Measurements from ENCODE around the gene SMYD3. TPM values are rescaled to one million over a fixed set of nuclear protein-coding genes. Genes with fewer than 3 reads are reported as not detected.
"Not testable (repeated sequence)": the region's sequence is repeated elsewhere in the genome, so short reads cannot be mapped to it uniquely, and the experiment has no call there.

SMYD3 gene
- total RNA-seq, 1 donor from 2014 or later: 35.4 TPM

DNA sequence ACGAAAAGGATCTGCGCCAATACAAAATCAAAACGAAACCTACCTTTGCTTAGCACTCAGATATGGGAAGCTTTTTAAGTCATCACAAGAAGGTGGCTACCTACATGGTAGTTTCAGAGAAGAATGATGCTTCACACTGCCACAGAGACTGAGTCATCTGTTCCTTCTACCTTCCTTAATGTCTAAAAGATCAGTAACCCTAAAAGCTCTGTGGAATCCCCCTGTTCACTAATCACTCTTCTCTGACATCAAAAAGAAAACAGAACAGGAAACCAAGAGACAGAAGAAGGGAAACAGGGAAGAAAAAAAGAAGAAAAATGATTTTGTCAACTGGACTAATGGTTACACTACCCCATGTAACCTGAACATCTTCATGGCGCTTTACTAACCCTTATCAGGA lies 177.2 kb downstream of the SMYD3 start:
- peaks cover 4% of the 10 kb centered on the region for H3K9me3 Mint-ChIP-seq (ENCODE audit: unreplicated experiment)
- TF ChIP-seq, protein P1, sequence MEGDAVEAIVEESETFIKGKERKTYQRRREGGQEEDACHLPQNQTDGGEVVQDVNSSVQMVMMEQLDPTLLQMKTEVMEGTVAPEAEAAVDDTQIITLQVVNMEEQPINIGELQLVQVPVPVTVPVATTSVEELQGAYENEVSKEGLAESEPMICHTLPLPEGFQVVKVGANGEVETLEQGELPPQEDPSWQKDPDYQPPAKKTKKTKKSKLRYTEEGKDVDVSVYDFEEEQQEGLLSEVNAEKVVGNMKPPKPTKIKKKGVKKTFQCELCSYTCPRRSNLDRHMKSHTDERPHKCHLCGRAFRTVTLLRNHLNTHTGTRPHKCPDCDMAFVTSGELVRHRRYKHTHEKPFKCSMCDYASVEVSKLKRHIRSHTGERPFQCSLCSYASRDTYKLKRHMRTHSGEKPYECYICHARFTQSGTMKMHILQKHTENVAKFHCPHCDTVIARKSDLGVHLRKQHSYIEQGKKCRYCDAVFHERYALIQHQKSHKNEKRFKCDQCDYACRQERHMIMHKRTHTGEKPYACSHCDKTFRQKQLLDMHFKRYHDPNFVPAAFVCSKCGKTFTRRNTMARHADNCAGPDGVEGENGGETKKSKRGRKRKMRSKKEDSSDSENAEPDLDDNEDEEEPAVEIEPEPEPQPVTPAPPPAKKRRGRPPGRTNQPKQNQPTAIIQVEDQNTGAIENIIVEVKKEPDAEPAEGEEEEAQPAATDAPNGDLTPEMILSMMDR (IDR thresholded peaks at IDR 0.05; ENCODE audit: partially characterized antibody, unreplicated experiment): no peak
- H3K4me3 Mint-ChIP-seq (ENCODE audit: unreplicated experiment): no peak overlapping the region
- no peaks in the 10 kb centered on the region for H3K27me3 Mint-ChIP-seq (ENCODE audit: unreplicated experiment)
- no peak for DNase-seq
- no peaks in the 10 kb centered on the region for H3K36me3 Mint-ChIP-seq (ENCODE audit: unreplicated experiment)
- no peaks in the 10 kb centered on the region for H3K4me1 Mint-ChIP-seq (ENCODE audit: low read depth, unreplicated experiment)
- no peak overlapping the region for H3K27ac Mint-ChIP-seq (ENCODE audit: unreplicated experiment)

DNA sequence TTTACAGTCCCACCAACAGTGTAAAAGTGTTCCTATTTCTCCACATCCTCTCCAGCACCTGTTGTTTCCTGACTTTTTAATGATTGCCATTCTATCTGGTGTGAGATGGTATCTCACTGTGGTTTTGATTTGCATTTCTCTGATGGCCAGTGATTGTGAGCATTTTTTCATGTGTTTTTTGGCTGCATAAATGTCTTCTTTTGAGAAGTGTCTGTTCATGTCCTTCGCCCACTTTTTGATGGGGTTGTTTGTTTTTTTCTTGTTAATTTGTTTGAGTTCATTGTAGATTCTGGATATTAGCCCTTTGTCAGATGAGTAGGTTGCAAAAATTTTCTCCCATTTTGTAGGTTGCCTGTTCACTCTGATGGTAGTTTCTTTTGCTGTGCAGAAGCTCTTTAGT lies 177.8 kb downstream of the SMYD3 start:
- not testable (repeated sequence) for H3K27ac Mint-ChIP-seq (ENCODE audit: unreplicated experiment); H3K4me3 Mint-ChIP-seq (ENCODE audit: unreplicated experiment); H3K27me3 Mint-ChIP-seq (ENCODE audit: unreplicated experiment); H3K9me3 Mint-ChIP-seq (ENCODE audit: unreplicated experiment); DNase-seq; H3K36me3 Mint-ChIP-seq (ENCODE audit: unreplicated experiment); H3K4me1 Mint-ChIP-seq (ENCODE audit: low read depth, unreplicated experiment)

DNA sequence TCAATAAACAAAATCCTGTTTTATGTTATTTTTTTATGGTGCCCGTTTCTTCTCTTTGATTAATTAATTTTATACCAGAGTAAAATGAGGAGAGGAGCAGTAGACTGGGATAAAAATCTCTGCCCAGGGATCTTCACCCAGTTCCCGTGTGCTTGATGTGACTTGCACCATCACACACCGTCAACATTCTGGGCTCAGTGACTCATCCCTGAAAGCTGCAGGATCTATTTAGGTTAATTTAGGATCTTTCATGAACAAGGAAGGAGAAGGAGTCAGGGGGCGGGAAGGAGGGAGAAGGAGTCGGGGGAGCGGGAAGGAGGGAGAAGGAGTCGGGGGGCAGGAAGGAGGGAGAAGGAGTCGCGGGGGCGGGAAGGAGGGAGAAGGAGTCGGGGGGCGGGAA lies 182.4 kb downstream of the SMYD3 start:
- no peak for DNase-seq
- Mint-ChIP-seq H3K4me3 (ENCODE audit: unreplicated experiment) (no peak overlapping the region), H3K27me3 (ENCODE audit: unreplicated experiment) (no peaks in the 10 kb centered on the region), H3K4me1 (ENCODE audit: low read depth, unreplicated experiment) (peaks cover 19% of the 10 kb centered on the region), H3K27ac (ENCODE audit: unreplicated experiment) (no peak overlapping the region), H3K36me3 (ENCODE audit: unreplicated experiment) (no peaks in the 10 kb centered on the region), H3K9me3 (ENCODE audit: unreplicated experiment) (no peaks in the 10 kb centered on the region)
- TF ChIP-seq, protein P1 (IDR thresholded peaks at IDR 0.05; ENCODE audit: partially characterized antibody, unreplicated experiment): no peak

DNA sequence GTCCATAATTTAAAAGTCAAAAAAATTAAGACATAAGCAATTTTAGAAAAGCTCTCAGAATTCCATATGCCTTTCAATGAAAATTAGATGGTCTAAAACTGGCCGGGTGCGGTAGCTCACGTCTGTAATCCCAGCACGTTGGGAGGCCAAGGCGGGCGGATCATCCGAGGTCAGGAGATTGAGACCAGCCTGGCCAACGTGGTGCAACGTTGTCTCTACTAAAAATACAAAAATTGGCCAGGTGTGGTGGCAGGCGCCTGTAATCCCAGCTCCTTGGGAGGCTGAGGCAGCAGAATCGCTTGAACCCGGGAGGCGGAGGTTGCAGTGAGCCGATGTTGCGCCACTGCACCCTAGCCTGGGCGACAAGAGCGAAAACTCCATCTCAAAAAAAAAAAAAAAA lies 183.0 kb downstream of the SMYD3 start:
- H3K36me3 Mint-ChIP-seq (ENCODE audit: unreplicated experiment); H3K27ac Mint-ChIP-seq (ENCODE audit: unreplicated experiment); H3K4me3 Mint-ChIP-seq (ENCODE audit: unreplicated experiment); H3K27me3 Mint-ChIP-seq (ENCODE audit: unreplicated experiment); DNase-seq; H3K9me3 Mint-ChIP-seq (ENCODE audit: unreplicated experiment): not testable (repeated sequence)
- H3K4me1 Mint-ChIP-seq (ENCODE audit: low read depth, unreplicated experiment): peaks cover 23% of the 10 kb centered on the region

DNA sequence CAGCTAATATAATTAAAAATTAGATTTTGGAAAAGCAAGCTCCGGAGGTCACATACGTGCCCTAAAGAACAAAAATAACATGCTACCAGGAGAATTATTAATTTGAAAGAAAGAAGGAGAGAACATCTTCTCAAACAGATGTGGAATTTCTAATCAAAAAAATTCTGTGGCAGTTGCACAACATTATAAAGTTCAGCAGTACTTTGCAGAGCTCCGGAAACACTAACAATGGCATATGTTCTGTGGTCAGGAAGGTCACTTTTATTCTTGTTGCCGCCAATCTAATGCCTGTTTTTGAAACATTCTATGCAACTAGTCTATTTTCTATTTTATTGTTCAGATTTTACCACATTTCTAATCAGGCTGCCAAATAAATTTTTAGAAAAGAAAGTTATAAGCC lies 186.8 kb downstream of the SMYD3 start:
- no peak for DNase-seq
- no peaks in the 10 kb centered on the region for H3K36me3 Mint-ChIP-seq (ENCODE audit: unreplicated experiment)
- TF ChIP-seq, protein P1 (IDR thresholded peaks at IDR 0.05; ENCODE audit: partially characterized antibody, unreplicated experiment): no peak
- H3K9me3 Mint-ChIP-seq (ENCODE audit: unreplicated experiment): no peaks in the 10 kb centered on the region
- H3K27me3 Mint-ChIP-seq (ENCODE audit: unreplicated experiment): no peaks in the 10 kb centered on the region
- H3K4me3 Mint-ChIP-seq (ENCODE audit: unreplicated experiment): no peak overlapping the region
- peaks cover 25% of the 10 kb centered on the region for H3K4me1 Mint-ChIP-seq (ENCODE audit: low read depth, unreplicated experiment)
- no peak overlapping the region for H3K27ac Mint-ChIP-seq (ENCODE audit: unreplicated experiment)

DNA sequence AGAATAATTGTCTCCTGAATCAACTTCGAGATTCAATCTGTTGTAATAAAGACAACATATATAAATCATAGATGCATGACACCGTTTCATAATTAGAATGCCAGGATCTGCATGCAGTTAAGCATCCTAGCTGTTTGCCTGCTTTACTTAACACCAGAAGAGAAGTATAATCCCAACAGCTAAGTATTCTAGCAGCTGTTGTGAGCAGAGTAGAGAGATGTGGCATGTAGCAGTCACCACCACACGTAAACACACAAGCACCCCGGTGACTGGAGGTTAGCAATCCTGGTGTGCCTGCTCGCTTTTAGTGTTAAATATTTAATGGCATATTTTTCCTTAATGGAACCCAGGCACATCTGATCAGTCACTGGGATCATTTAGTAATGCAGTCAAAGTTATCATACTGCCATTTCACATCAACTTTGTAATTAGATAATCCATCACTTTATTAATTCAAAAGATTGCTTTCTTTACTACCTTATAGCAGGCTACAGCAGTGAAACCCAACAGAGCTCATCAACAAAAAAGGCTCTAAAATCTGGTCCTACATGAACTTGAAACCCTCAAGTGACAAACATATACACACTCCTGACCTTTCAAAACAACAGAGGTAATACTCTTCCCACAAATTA lies 187.9 kb downstream of the SMYD3 start:
- no peaks in the 10 kb centered on the region for H3K9me3 Mint-ChIP-seq (ENCODE audit: unreplicated experiment)
- peak overlapping the region; percentile 49 for H3K27ac Mint-ChIP-seq (ENCODE audit: unreplicated experiment)
- H3K27me3 Mint-ChIP-seq (ENCODE audit: unreplicated experiment): no peaks in the 10 kb centered on the region
- TF ChIP-seq, protein P1 (IDR thresholded peaks at IDR 0.05; ENCODE audit: partially characterized antibody, unreplicated experiment): no peak
- no peak overlapping the region for H3K4me3 Mint-ChIP-seq (ENCODE audit: unreplicated experiment)
- H3K4me1 Mint-ChIP-seq (ENCODE audit: low read depth, unreplicated experiment): peaks cover 25% of the 10 kb centered on the region
- DNase-seq: no peak
- H3K36me3 Mint-ChIP-seq (ENCODE audit: unreplicated experiment): no peaks in the 10 kb centered on the region
